Tongue (tissue), 2 donors: ENCODE measurements around the gene RAI14. TPM values are rescaled to one million over a fixed set of nuclear protein-coding genes. Genes with fewer than 3 reads are reported as not detected.
"Not testable (repeated sequence)": the region's sequence is repeated elsewhere in the genome, so short reads cannot be mapped to it uniquely, and the experiment has no call there.

ENCODE experiments used
- DNase-seq: peaks from one replicate; pipeline ENCODE4 v3.0.0-alpha.2; 2015
- total RNA-seq: library from RNA; depleted of rRNA; stranded (reverse); fragments of >200 nt; gene quantifications from one replicate; pipeline ENCODE4 v1.2.3, GENCODE V29; 2014

The RAI14 gene
- total RNA-seq, 1 donor from 2014 or later = 42.6 TPM

GRCh38 chr5:34731435-34732232 is 75.5 kb downstream of the RAI14 start:
- no peak for DNase-seq

GRCh38 chr5:34734326-34734725 is 78.2 kb downstream of the RAI14 start:
- no peak for DNase-seq

- DNase-seq = peak; percentile 44
These were observed 79.6 kb downstream of the RAI14 start for GRCh38 chr5:34735491-34736426.

DNA sequence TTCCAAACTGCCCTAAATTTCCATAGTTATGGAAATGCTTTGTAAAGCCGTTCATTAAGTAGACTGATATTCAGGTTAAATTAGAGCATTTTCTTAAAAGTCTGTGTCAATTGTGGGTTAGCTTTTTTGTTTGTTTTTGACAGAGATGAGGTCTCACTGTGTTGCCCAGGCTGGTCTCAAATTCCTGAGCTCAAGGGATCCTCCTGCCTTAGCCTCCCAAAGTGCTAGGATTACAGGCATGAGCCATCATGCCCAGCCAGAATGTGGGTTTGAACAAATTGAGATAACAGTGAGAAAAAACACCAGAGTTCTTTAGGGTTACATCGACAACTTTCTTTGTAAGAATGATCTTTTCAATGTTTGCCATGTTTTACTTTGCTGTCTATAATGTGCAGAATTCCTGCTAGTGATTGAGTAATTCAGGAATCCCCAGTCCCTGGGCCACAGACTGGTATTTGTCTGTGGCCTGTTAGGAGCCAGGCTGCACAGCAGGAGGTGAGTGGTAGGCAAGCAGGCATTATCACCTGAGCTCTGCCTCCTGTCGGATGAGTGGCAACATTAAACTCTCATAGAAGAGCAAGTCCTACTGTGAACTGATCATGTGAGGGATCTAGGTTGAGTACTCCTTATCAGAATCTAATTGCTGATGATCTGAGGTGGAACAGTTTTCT is 80.5 kb downstream of the RAI14 start:
- no peak for DNase-seq

- peak; percentile 34 for DNase-seq
These were observed 81.6 kb downstream of the RAI14 start for GRCh38 chr5:34737731-34738130.

GRCh38 chr5:34738381-34738780 is 82.3 kb downstream of the RAI14 start:
- DNase-seq = peak; percentile 36

GRCh38 chr5:34740389-34740806 is 84.3 kb downstream of the RAI14 start:
- peak; percentile 20 for DNase-seq

GRCh38 chr5:34742061-34742460 is 85.9 kb downstream of the RAI14 start:
- DNase-seq = no peak

DNA sequence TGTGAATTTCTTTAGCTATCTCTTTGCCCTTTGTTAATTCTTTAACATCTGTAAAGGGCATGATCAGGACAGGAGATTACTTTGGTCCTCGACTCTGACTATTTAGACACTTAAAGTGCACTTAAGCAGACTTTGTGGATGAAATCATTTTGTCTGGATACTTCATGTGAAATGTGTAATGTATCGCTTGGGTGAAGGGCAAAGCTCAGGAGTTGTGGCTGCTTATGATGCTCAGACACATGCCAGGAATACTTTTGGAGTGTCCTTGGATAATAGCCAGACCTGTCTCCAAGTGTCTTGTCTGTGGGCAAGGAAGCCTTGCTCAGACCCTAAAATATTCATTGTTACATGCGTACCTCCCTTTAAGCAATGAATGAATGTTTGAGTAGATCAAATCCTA is 87.8 kb downstream of the RAI14 start:
- DNase-seq = peak; percentile 49

DNA sequence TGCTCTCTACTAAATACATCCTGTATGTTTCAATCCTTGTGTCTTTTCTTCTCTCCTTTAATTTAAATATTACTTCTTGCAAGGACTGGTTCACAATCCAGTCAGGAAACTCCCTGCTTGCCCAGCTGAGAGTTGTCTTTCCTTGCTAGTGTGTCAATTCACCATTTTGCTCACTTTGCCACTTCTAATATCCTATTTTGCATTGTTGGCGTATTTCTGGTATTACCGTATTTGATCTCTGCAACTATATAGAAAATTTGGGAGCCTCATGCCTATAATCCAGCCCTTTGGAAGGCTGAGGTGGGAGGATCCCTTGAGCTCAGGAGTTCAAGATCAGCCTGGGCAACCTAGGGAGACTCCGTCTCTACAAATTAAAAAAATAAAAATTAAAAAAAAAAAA is 92.3 kb downstream of the RAI14 start:
- DNase-seq = no peak

GRCh38 chr5:34749431-34749873 is 93.3 kb downstream of the RAI14 start:
- no peak for DNase-seq

GRCh38 chr5:34750206-34750605 is 94.1 kb downstream of the RAI14 start:
- DNase-seq = no peak

DNA sequence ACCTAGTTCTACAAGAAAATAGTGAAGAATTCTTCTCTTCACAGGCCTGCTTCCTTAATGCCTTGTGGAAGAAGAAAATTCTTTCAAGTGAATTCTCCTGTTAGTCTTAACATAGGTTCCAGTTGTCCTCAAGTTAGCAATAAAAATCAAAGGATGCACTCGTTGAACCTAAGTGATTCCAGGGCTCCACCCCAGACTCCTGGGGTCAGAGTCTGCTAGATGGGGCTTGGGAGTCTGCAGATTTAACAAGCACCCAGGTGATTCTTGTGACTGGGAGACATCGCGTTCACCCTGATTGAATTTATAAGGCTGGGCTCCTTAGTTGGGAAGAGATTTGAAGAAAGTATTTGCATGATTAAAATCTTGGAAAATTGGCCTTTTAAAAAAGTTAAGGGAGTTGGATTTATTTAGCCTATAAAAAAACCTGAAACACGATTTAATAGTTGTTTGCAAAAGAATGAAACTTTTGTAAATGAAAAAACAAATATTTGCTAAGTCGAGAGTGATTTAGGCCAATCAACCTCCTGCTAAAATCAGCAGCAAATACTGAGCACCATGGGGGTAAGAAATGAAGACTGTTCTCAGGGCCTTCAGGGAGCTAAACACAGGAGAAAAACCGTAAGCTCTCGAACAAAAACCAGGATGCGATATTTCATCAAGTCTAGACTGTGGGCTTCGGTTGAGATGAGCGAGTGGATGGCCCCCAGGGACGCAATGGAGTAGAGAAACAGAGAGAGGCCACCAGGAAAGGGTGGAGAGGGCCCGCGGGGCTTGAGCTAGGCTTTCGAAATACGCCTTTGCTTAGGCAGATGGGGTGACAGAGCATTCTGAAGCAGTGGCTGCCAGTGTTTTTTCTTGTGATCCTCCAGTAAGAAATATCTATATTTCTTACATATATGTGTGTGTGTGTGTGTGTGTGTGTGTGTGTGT is 95.9 kb downstream of the RAI14 start:
- peak; percentile 37 for DNase-seq

- not testable (repeated sequence) for DNase-seq
These were observed 97.1 kb downstream of the RAI14 start for GRCh38 chr5:34753236-34753635.

- no peak for DNase-seq
These were observed 99.8 kb downstream of the RAI14 start for GRCh38 chr5:34755926-34756325.

DNA sequence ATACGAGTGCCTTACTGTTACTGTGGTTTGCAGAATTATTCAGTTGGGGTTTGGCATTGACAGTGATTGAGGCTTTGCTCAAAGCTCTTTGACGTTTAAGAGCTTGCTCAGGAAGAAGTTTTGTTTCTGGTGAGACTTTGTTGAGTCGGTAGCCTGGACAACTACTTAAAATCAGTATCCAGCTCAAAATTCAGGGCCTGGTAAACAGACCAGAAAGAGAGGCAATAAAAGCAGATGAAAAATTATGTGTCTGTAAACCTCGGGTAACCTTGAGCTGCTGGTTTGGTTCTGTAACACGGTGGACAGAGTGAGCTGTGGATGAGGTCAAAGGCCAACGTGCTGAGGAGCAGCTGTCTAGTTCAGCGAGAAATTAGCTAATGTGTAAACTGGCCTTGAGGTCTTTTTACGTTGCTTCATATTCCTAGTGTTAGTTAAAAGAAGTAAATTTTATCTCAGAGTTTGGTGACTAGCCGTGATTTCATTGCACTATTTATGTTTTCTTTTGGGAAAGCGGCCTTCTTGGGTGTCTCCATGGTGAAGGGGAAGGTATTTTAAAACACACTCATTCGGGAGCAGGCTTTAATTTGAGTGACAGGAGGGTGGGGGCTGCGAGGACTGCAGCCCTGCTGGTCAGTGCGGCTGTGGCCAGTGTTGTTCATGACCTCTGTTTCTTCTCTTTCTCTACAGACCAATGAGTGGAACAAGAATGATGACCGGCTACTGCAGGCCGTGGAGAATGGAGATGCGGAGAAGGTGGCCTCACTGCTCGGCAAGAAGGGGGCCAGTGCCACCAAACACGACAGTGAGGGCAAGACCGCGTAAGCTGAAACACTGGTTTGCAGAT is 100.9 kb downstream of the RAI14 start:
- peak; percentile 30 for DNase-seq

- no peak for DNase-seq
These were observed 102.4 kb downstream of the RAI14 start for GRCh38 chr5:34758514-34758913.

- not testable (repeated sequence) for DNase-seq
These were observed 103.1 kb downstream of the RAI14 start for GRCh38 chr5:34759213-34759612.

- no peak for DNase-seq
These were observed 109.5 kb downstream of the RAI14 start for GRCh38 chr5:34765662-34766061.

DNA sequence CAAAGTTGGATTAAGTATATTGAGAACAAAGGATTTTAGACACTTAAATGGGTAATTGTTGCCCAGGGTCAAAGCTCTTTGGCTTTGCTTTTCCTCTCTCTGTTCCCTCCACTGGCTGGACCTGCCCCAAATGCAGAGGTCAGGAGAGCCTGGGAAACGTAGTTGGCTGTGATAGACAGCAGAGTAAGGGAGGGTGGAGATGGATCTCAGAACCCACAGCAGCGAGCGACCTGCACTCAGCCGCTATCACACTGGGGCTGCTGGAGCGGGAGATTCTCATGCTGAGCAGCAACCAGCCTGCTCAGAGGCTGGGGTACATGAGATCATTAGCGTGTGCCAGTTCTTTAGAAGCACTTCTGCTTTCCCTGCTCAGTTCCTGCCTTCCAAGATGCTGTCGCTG is 111.1 kb downstream of the RAI14 start:
- no peak for DNase-seq
